Measurements from ENCODE around the gene GTF3C5. TPM values are rescaled to one million over a fixed set of nuclear protein-coding genes. Genes with fewer than 3 reads are reported as not detected.

The GTF3C5 gene
- polyA plus RNA-seq, 1 donor from 2014 or later, result 103 TPM

GRCh38 chr9:132988244-132989013 is 42.4 kb upstream of the GTF3C5 start:
- no peaks in the 10 kb centered on the region for H3F3A ChIP-seq (ENCODE audit: insufficient read depth, low read length, poor library complexity, severe bottlenecking)

DNA sequence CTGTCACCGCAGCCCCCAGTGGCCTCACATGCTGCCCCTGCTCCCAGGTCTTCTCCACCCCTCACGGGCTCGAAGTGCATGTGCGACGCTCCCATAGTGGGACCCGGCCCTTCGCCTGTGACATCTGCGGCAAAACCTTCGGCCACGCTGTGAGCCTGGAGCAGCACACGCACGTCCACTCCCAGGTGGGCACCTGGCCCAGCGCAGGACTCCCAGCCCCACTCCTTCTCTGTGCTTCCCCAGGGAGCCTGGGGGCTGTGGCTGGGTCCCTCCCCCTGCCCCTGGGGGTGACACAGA is 41.8 kb upstream of the GTF3C5 start:
- no peaks in the 10 kb centered on the region for H3K79me2 ChIP-seq (replicated peaks; ENCODE audit: insufficient read depth, low read length)
- no peak overlapping the region for H3K27ac ChIP-seq (ENCODE audit: low read length)
- no peaks in the 10 kb centered on the region for H3K27me3 ChIP-seq (ENCODE audit: insufficient read depth, low read depth, low read length)
- H3K4me3 ChIP-seq (ENCODE audit: low read length), result no peak overlapping the region
- H3K9ac ChIP-seq (ENCODE audit: low read length), result no peak overlapping the region
- H3F3A ChIP-seq (ENCODE audit: insufficient read depth, low read length, poor library complexity, severe bottlenecking), result no peaks in the 10 kb centered on the region
- no peak overlapping the region for H2AFZ ChIP-seq (ENCODE audit: low read depth, low read length)
- H4K20me1 ChIP-seq (ENCODE audit: insufficient read depth), result no peaks in the 10 kb centered on the region
- H3K4me2 ChIP-seq (ENCODE audit: low read length), result no peak overlapping the region
- no peaks in the 10 kb centered on the region for H3K9me2 ChIP-seq (ENCODE audit: insufficient read depth, low read length)
- H3K9me3 ChIP-seq (ENCODE audit: low read length), result no peaks in the 10 kb centered on the region
- H3K36me3 ChIP-seq (ENCODE audit: insufficient read depth, low read length), result no peaks in the 10 kb centered on the region
- no peak for TF ChIP-seq MXI1 (conservative IDR thresholded peaks at IDR 0.05; ENCODE audit: poor library complexity, severe bottlenecking)
- no peak for TF ChIP-seq EP300 (conservative IDR thresholded peaks at IDR 0.05; ENCODE audit: poor library complexity, severe bottlenecking)
- no peak for TF ChIP-seq EZH2 (IDR thresholded peaks at IDR 0.05; ENCODE audit: borderline replicate concordance, insufficient read depth, low read length, poor library complexity, severe bottlenecking)
- no peak for TF ChIP-seq RAD21 (conservative IDR thresholded peaks at IDR 0.05)
- TF ChIP-seq TAF1 (IDR thresholded peaks at IDR 0.05; ENCODE audit: low read depth), result no peak
- no peak for TF ChIP-seq SMC3 (conservative IDR thresholded peaks at IDR 0.05; ENCODE audit: poor library complexity)
- no peak for TF ChIP-seq POLR2AphosphoS5 (IDR thresholded peaks at IDR 0.05)
- TF ChIP-seq, protein P1, sequence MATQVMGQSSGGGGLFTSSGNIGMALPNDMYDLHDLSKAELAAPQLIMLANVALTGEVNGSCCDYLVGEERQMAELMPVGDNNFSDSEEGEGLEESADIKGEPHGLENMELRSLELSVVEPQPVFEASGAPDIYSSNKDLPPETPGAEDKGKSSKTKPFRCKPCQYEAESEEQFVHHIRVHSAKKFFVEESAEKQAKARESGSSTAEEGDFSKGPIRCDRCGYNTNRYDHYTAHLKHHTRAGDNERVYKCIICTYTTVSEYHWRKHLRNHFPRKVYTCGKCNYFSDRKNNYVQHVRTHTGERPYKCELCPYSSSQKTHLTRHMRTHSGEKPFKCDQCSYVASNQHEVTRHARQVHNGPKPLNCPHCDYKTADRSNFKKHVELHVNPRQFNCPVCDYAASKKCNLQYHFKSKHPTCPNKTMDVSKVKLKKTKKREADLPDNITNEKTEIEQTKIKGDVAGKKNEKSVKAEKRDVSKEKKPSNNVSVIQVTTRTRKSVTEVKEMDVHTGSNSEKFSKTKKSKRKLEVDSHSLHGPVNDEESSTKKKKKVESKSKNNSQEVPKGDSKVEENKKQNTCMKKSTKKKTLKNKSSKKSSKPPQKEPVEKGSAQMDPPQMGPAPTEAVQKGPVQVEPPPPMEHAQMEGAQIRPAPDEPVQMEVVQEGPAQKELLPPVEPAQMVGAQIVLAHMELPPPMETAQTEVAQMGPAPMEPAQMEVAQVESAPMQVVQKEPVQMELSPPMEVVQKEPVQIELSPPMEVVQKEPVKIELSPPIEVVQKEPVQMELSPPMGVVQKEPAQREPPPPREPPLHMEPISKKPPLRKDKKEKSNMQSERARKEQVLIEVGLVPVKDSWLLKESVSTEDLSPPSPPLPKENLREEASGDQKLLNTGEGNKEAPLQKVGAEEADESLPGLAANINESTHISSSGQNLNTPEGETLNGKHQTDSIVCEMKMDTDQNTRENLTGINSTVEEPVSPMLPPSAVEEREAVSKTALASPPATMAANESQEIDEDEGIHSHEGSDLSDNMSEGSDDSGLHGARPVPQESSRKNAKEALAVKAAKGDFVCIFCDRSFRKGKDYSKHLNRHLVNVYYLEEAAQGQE (IDR thresholded peaks at IDR 0.05; ENCODE audit: borderline replicate concordance), result no peak

More at GRCh38 chr9:132988244-132989013, 42.4 kb upstream of the GTF3C5 start:
- Histone ChIP-seq H3K4me3 (ENCODE audit: low read length) (no peak overlapping the region), H3K9me2 (ENCODE audit: insufficient read depth, low read length) (no peaks in the 10 kb centered on the region), H3K36me3 (ENCODE audit: insufficient read depth, low read length) (no peaks in the 10 kb centered on the region), H3K27ac (ENCODE audit: low read length) (no peak overlapping the region), H3K27me3 (ENCODE audit: insufficient read depth, low read depth, low read length) (no peaks in the 10 kb centered on the region), H3K79me2 (replicated peaks; ENCODE audit: insufficient read depth, low read length) (no peaks in the 10 kb centered on the region), H2AFZ (ENCODE audit: low read depth, low read length) (no peak overlapping the region), H3K4me2 (ENCODE audit: low read length) (no peak overlapping the region), H3K9me3 (ENCODE audit: low read length) (no peaks in the 10 kb centered on the region), H4K20me1 (ENCODE audit: insufficient read depth) (no peaks in the 10 kb centered on the region), H3K9ac (ENCODE audit: low read length) (no peak overlapping the region)
- no peak for TF ChIP-seq EP300 (conservative IDR thresholded peaks at IDR 0.05; ENCODE audit: poor library complexity, severe bottlenecking)
- no peak for TF ChIP-seq MXI1 (conservative IDR thresholded peaks at IDR 0.05; ENCODE audit: poor library complexity, severe bottlenecking)
- TF ChIP-seq POLR2AphosphoS5 (IDR thresholded peaks at IDR 0.05), result no peak
- no peak for TF ChIP-seq CTCF (IDR thresholded peaks at IDR 0.05; ENCODE audit: poor library complexity, severe bottlenecking)
- TF ChIP-seq, protein P1 (IDR thresholded peaks at IDR 0.05; ENCODE audit: borderline replicate concordance), result no peak
- TF ChIP-seq TAF1 (IDR thresholded peaks at IDR 0.05; ENCODE audit: low read depth), result no peak
- no peak for TF ChIP-seq EZH2 (IDR thresholded peaks at IDR 0.05; ENCODE audit: borderline replicate concordance, insufficient read depth, low read length, poor library complexity, severe bottlenecking)
- TF ChIP-seq SMC3 (conservative IDR thresholded peaks at IDR 0.05; ENCODE audit: poor library complexity), result no peak
- no peak for TF ChIP-seq RAD21 (conservative IDR thresholded peaks at IDR 0.05)

Measured in neural cell (in vitro differentiated cells).